Heart left ventricle (tissue), 16 donors: ENCODE results near the gene PAK3. TPM values are rescaled to one million over a fixed set of nuclear protein-coding genes. Genes with fewer than 3 reads are reported as not detected.

Experiments
- ATAC-seq, 4 donors: fragments of 200-7000 bp; cut with Tn5 transposase; one replicate each; pipeline ENCODE4 v1.9.1; 2020 to 2022; ENCODE audit warnings: moderate library complexity in 4 of 4, mild to moderate bottlenecking in 3 of 4, moderate number of reproducible peaks in 1 of 4
- DNase-seq, 5 donors: peaks; one replicate each; pipeline ENCODE4 v3.0.0-alpha.2; 2020
- H3K27ac ChIP-seq, 12 donors: fragments of 200-600 bp; sonication (generic) in 4 of 12; one replicate each; pipeline versions ENCODE4 v1.5.0 to v1.8.0; 2016 to 2022; ENCODE audit warnings: mild to moderate bottlenecking in 2 of 12
- H3K27me3 ChIP-seq, 9 donors: fragments of 200-600 bp; sonication (generic) in 2 of 9; one replicate each; pipeline versions ENCODE4 v1.5.1 to v1.8.0; 2016 to 2022; ENCODE audit warnings: mild to moderate bottlenecking in 3 of 9
- H3K36me3 ChIP-seq, 9 donors: fragments of 200-600 bp; sonication (generic) in 2 of 9; one replicate each; pipeline versions ENCODE4 v1.5.0 to v1.8.0; 2018 to 2022; ENCODE audit warnings: mild to moderate bottlenecking in 2 of 9
- H3K4me1 ChIP-seq, 12 donors: fragments of 200-600 bp; sonication (generic) in 4 of 12; one replicate each; pipeline versions ENCODE4 v1.5.0 to v1.8.0; 2016 to 2022; ENCODE audit warnings: mild to moderate bottlenecking in 3 of 12
- H3K4me3 ChIP-seq, 12 donors: fragments of 200-600 bp; sonication (generic) in 4 of 12; one replicate each; pipeline versions ENCODE4 v1.5.0 to v1.8.0; 2017 to 2022; ENCODE audit warnings: mild to moderate bottlenecking in 9 of 12, moderate library complexity in 4 of 12
- H3K9me3 ChIP-seq, 12 donors: fragments of 200-600 bp; sonication (generic) in 4 of 12; one replicate each; pipeline versions ENCODE4 v1.5.0 to v1.8.0; 2016 to 2022; ENCODE audit warnings: mild to moderate bottlenecking in 1 of 12
- CTCF ChIP-seq, 12 donors: fragments of 200-600 bp; sonication (generic) in 4 of 12; IDR thresholded peaks; one replicate each; pipeline versions ENCODE4 v1.5.0 to v1.8.0; 2018 to 2022; ENCODE audit warnings: antibody characterized with exemption in 12 of 12, mild to moderate bottlenecking in 5 of 12
- POLR2A ChIP-seq, 2 donors: fragments of 450-650 bp; IDR thresholded peaks; one replicate each; pipeline ENCODE4 v1.6.1; 2017; ENCODE audit warnings: antibody characterized with exemption in 2 of 2, mild to moderate bottlenecking in 2 of 2, moderate library complexity in 2 of 2
- WGBS, 4 donors: extraction: QIAGEN DNeasy Blood & Tissue Kit in 2 of 4; methylation state at CpG; one replicate each; pipeline versions ENCODE4 v1.1.5 to v1.1.7; 2013 to 2018; 5-methylcytosine and 5-hydroxymethylcytosine counted together
- intact Hi-C, 10 donors: fragments of 100-400 bp; cut with DNase I; formaldehyde crosslinking; loops; one replicate each; pipeline versions ENCODE4 v1.11.1 to v1.14.2; 2022
- polyA plus RNA-seq, 2 donors: library from polyadenylated mRNA; stranded (reverse); fragments of 200-250 nt; gene quantifications; one replicate each; pipeline ENCODE4 v1.2.3, GENCODE V29; 2013
- total RNA-seq, 9 donors: library from RNA; depleted of rRNA in 2 of 9; stranded (reverse); fragments of >200 nt in 2 of 9; fragmentation: NEBNext Ultra II Directional in 3 of 9; extraction: Animal tissue kit (Norgen Biotek cat#: 25700) in 3 of 9; gene quantifications; one replicate each; pipeline versions ENCODE4 v1.1.0 to v1.2.4, GENCODE V29; 2016 to 2023
- donor health status: ischemic (EF 13 %, LVEDD 7.1; RV severe dilation, severe dysfunction).
- donor health status: healthy with polysubstance abuse.
- donor health status: DM: no; HTN: yes; CAD: no.
- donor health status: DM: no; HTN: no; CAD: no.
- donor health status: ischemic (EF 25% LVEDD 6.9; RV normal size, moderate dysfunction).
- donor health status: ischemic (EF 25% LVEDD 5.7; RV mildly dilated, moderate dysfunction).
- donor health status: healthy.
- donor health status: DM: yes; HTN: yes; CAD: no.
- donor health status: ischemic (EF 35%, LVEDD 5.7; RV mildly dilated, moderate dysfunction).
- donor health status: nonischemic (EF 11% LVEDD 7.7; RV severe dilation, severe dysfunction).
- donor health status: DM: yes; HTN: yes; CAD: no.
- donor health status: PGD.
- donor health status: ischemic (EF 29% LVEDD 5.4; RV normal size, mild dysfunction).
- donor health status: nonischemic (EF 23%, LVEDD 6.1; RV moderate dilation, normal function).

The PAK3 gene
- total and polyA plus RNA-seq, 11 donors, result 0.04 to 1.1 (median 0.38) TPM; not detected in 1

GRCh38 chrX:111180750-111181240, 84.8 kb downstream of the PAK3 start:
- TF ChIP-seq POLR2A (IDR thresholded peaks at IDR 0.05), result no peak
- no peak for TF ChIP-seq CTCF (IDR thresholded peaks at IDR 0.05)
- peaks cover 0 to 37% (median 0%) of the 10 kb centered on the region in 9 donors for H3K27me3 ChIP-seq
- 43 to 73% (median 48%) methylated on average over 2 of the region's 2 CpGs for WGBS, 4 donors
- H3K27ac ChIP-seq, result no peak overlapping the region
- no peak for DNase-seq
- H3K36me3 ChIP-seq, result no peaks in the 10 kb centered on the region
- intact Hi-C loops, result no loop called here
- no peaks in the 10 kb centered on the region for H3K9me3 ChIP-seq
- ATAC-seq, result no peak
- no peaks in the 10 kb centered on the region for H3K4me1 ChIP-seq
- H3K4me3 ChIP-seq, result no peak overlapping the region

- DNase-seq (no peak), ATAC-seq (no peak)
- no peaks in the 10 kb centered on the region for H3K36me3 ChIP-seq
- no peaks in the 10 kb centered on the region for H3K4me1 ChIP-seq
- intact Hi-C loops, result no loop called here
- no peaks in the 10 kb centered on the region for H3K9me3 ChIP-seq
- H3K4me3 ChIP-seq, result no peak overlapping the region
- WGBS, 4 donors, result 29 to 48% (median 38%) methylated on average over 3 of the region's 3 CpGs
- H3K27ac ChIP-seq, result no peak overlapping the region
- no peak for TF ChIP-seq CTCF (IDR thresholded peaks at IDR 0.05)
- no peak for TF ChIP-seq POLR2A (IDR thresholded peaks at IDR 0.05)
- H3K27me3 ChIP-seq, result peaks cover 0 to 36% (median 0%) of the 10 kb centered on the region in 9 donors
Measured at GRCh38 chrX:111181951-111182350, 86.0 kb downstream of the PAK3 start.

DNA sequence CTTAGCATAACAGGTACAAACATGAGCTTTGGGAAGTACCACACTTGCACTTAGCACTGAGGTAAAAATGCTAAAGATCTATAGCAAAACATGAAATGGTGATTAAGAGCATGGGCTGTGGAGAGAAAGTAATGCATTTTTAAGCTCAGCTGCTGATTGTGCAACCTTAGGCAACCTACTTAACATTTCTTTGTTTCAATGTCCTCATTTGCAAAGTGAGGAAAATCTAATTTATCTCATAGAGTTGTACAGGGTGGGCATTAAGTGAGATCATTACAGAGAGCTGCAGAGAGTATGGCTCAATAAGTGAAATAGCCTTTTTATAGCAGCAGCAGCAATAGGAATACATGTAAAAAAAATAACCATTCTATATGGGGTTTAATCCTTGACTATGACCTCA, 87.0 kb downstream of the PAK3 start:
- peaks cover 0 to 36% (median 0%) of the 10 kb centered on the region in 9 donors for H3K27me3 ChIP-seq
- intact Hi-C loops, result no loop called here
- no peaks in the 10 kb centered on the region for H3K36me3 ChIP-seq
- H3K4me1 ChIP-seq, result no peaks in the 10 kb centered on the region
- no peaks in the 10 kb centered on the region for H3K9me3 ChIP-seq
- H3K27ac ChIP-seq, result no peak overlapping the region
- H3K4me3 ChIP-seq, result no peak overlapping the region
- ATAC-seq, result no peak
- TF ChIP-seq CTCF (IDR thresholded peaks at IDR 0.05) (no peak), POLR2A (IDR thresholded peaks at IDR 0.05) (no peak)
- DNase-seq, result no peak

DNA sequence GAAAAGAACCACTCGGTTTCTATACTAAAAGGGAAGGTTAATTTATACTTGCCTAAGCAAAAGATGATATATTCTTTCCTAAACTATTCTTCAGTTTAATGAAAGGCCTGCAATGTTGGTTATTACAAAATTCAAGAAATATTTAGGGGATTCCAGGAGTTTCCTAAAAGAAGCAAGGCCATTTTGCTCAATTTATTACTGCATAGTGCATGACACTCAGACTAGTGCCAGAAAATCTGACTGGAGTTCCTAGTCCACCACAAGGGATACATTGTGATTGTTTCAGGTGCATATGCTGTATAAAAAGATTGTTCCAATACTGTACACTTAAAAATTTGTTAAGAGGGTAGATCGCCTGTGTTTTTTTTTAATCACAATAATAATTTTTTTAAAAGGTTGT, 95.6 kb downstream of the PAK3 start:
- ATAC-seq (no peak), DNase-seq (no peak)
- no peak for TF ChIP-seq CTCF (IDR thresholded peaks at IDR 0.05)
- no peak for TF ChIP-seq POLR2A (IDR thresholded peaks at IDR 0.05)
- intact Hi-C loops, result no loop called here
- Histone ChIP-seq H3K4me1 (no peaks in the 10 kb centered on the region), H3K36me3 (no peaks in the 10 kb centered on the region), H3K27ac (no peak overlapping the region), H3K27me3 (peaks cover 0 to 16% (median 0%) of the 10 kb centered on the region in 9 donors), H3K4me3 (no peak overlapping the region), H3K9me3 (no peaks in the 10 kb centered on the region)
- 65 to 93% (median 83%) methylated on average over 2 of the region's 2 CpGs for WGBS, 4 donors
